Spleen (tissue), 11 donors: ENCODE results near the gene MYDGF. TPM values are rescaled to one million over a fixed set of nuclear protein-coding genes. Genes with fewer than 3 reads are reported as not detected.
A peak's percentile ranks its signal among the peaks of the same experiment; 100 is the strongest.

Experiments used
- DNase-seq: peaks from one replicate; pipeline ENCODE4 v3.0.0-alpha.2; 2020
- H3K27ac ChIP-seq, 8 donors: fragments of 200-600 bp; sonication (generic) in 7 of 8; 1 replicate in 4 of 8; 2 replicates in 4 of 8; pipeline versions ENCODE4 v1.5.0 to v1.8.0; 2016 to 2021; ENCODE audit warnings: inconsistent platforms in 4 of 8, mild to moderate bottlenecking in 4 of 8, moderate library complexity in 1 of 8
- H3K27me3 ChIP-seq, 7 donors: fragments of 200-600 bp; sonication (generic) in 6 of 7; replicated peaks in 1 of 7; 1 replicate in 4 of 7; 2 replicates in 3 of 7; pipeline versions ENCODE4 v1.5.0 to v1.8.0; 2016 to 2021; ENCODE audit warnings: inconsistent platforms in 3 of 7, mild to moderate bottlenecking in 1 of 7
- H3K36me3 ChIP-seq, 6 donors: fragments of 200-600 bp; sonication (generic) in 5 of 6; 1 replicate in 4 of 6; 2 replicates in 2 of 6; pipeline versions ENCODE4 v1.5.0 to v1.8.0; 2016 to 2021; ENCODE audit warnings: inconsistent platforms in 2 of 6
- H3K4me1 ChIP-seq, 6 donors: fragments of 200-600 bp; sonication (generic) in 5 of 6; 1 replicate in 3 of 6; 2 replicates in 3 of 6; pipeline versions ENCODE4 v1.5.0 to v1.8.0; 2016 to 2021; ENCODE audit warnings: inconsistent platforms in 3 of 6
- H3K4me3 ChIP-seq, 8 donors: fragments of 200-600 bp; sonication (generic) in 7 of 8; 1 replicate in 4 of 8; 2 replicates in 4 of 8; pipeline versions ENCODE4 v1.5.0 to v1.8.0; 2016 to 2021; ENCODE audit warnings: inconsistent platforms in 4 of 8, mild to moderate bottlenecking in 4 of 8, moderate library complexity in 2 of 8
- H3K9me3 ChIP-seq, 8 donors: fragments of 200-600 bp; sonication (generic) in 7 of 8; 1 replicate in 4 of 8; 2 replicates in 4 of 8; pipeline versions ENCODE4 v1.5.0 to v1.8.0; 2016 to 2021; ENCODE audit warnings: inconsistent platforms in 4 of 8
- POLR2A ChIP-seq, 3 donors: fragments of 450-650 bp; IDR thresholded peaks; one replicate each; pipeline ENCODE4 v1.5.1; 2017; ENCODE audit warnings: antibody characterized with exemption in 3 of 3, mild to moderate bottlenecking in 1 of 3
- POLR2AphosphoS5 ChIP-seq, 3 donors: sonication (generic); formaldehyde crosslinking; IDR thresholded peaks; one replicate each; pipeline ENCODE4 v1.5.1; 2017; ENCODE audit warnings: antibody characterized with exemption in 3 of 3
- WGBS, 5 donors: extraction: QIAGEN DNeasy Blood & Tissue Kit in 3 of 5; methylation state at CpG; one replicate each; pipeline versions ENCODE4 v1.1.5 to v1.1.7; 2013 to 2018; 5-methylcytosine and 5-hydroxymethylcytosine counted together
- intact Hi-C: fragments of 100-400 bp; cut with DNase I; formaldehyde crosslinking; loops from one replicate; pipeline ENCODE4 v1.15.0; 2023; ENCODE audit warnings: low total_unique reads
- polyA plus RNA-seq, 3 donors: library from polyadenylated mRNA; stranded (reverse); fragments of 200-250 nt; gene quantifications; one replicate each; pipeline ENCODE4 v1.2.1, GENCODE V29; 2013
- total RNA-seq, 7 donors: library from RNA; depleted of rRNA in 3 of 7; stranded (reverse); fragments of >200 nt in 3 of 7; fragmentation: NEBNext Ultra II Directional in 4 of 7; extraction: Animal tissue kit (Norgen Biotek cat#: 25700) in 4 of 7; gene quantifications; one replicate each; pipeline versions ENCODE4 v1.1.0 to v1.2.1, GENCODE V29; 2016 to 2021
- TF ChIP-seq, protein P1 (sequence below), 11 experiments: fragments of 200-600 bp in 7 of 11; fragments of 450-650 bp in 4 of 11; sonication (generic) in 4 of 11; IDR thresholded peaks in 8 of 11; conservative IDR thresholded peaks in 3 of 11; 1 replicate in 7 of 11; 2 replicates in 4 of 11; pipeline versions ENCODE4 v1.4.0 to v1.8.0; 2016 to 2021; ENCODE audit warnings: antibody characterized with exemption in 11 of 11, inconsistent platforms in 4 of 11, mild to moderate bottlenecking in 1 of 11
- donor health status: healthy with polysubstance abuse.
- donor health status: DM: no; HTN: no; CAD: no; lungs with moderate emphysema.
- donor health status: DM: no; HTN: no; CAD: no.
- donor health status: Bipolar disorder and iron deficiency.
- donor health status: healthy.
- donor health status: DM: no; HTN: no; CAD: no.
- donor health status: DM: yes; HTN: yes; CAD: no.

The MYDGF gene
- total and polyA plus RNA-seq, 10 donors = 39.0 to 100 (median 64.4) TPM

DNA sequence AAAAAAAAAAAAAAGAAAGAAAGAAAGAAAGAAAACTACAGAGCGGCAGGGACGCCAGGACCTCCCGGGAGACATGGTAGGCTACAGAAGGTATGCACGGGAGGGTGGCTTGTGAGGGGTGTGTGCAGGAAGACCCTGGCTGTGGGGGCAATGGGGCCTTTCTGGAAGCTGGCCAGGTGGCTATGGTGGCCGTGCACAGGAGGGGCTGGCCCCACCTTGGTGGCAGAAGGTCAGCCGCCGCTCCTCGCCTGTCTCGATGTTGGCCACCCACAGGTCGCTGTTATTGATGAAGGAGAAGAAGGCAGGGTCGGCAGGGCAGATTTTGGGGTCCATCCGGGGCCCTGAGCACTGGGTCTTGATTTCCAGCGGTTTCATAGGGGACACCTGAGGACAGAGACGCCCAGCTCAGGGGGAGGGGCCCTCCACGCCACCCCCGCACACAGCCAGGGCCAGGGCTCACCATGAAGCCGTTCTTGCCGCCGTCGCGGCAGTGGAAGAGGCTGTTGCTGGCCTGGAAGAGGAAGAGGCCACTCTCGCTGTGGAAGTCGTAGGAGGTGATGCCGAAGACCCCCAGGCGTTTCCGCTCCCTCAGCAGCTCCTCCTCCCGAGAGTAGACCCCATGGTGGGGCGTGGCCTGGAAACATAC lies 33.7 kb upstream of the MYDGF start:
- no peak for DNase-seq
- TF ChIP-seq, protein P1, sequence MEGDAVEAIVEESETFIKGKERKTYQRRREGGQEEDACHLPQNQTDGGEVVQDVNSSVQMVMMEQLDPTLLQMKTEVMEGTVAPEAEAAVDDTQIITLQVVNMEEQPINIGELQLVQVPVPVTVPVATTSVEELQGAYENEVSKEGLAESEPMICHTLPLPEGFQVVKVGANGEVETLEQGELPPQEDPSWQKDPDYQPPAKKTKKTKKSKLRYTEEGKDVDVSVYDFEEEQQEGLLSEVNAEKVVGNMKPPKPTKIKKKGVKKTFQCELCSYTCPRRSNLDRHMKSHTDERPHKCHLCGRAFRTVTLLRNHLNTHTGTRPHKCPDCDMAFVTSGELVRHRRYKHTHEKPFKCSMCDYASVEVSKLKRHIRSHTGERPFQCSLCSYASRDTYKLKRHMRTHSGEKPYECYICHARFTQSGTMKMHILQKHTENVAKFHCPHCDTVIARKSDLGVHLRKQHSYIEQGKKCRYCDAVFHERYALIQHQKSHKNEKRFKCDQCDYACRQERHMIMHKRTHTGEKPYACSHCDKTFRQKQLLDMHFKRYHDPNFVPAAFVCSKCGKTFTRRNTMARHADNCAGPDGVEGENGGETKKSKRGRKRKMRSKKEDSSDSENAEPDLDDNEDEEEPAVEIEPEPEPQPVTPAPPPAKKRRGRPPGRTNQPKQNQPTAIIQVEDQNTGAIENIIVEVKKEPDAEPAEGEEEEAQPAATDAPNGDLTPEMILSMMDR (IDR thresholded peaks at IDR 0.05 in 8 of 11, conservative IDR thresholded peaks at IDR 0.05 in 3 of 11) = no peak
- TF ChIP-seq POLR2A (IDR thresholded peaks at IDR 0.05) = no peak
- peak in 2 of 3 donors; percentile 5 to 11 for TF ChIP-seq POLR2AphosphoS5 (IDR thresholded peaks at IDR 0.05)
- H3K36me3 ChIP-seq = peaks cover 0 to 99% (median 76%) of the 10 kb centered on the region in 6 donors
- WGBS, 5 donors = 91 to 97% (median 94%) methylated on average over 26 to 28 of the region's 28 CpGs
- H3K4me3 ChIP-seq = no peak overlapping the region
- H3K4me1 ChIP-seq = peaks cover 5 to 13% (median 9%) of the 10 kb centered on the region in 6 donors
- H3K27ac ChIP-seq = no peak overlapping the region
- H3K9me3 ChIP-seq = no peaks in the 10 kb centered on the region
- no peaks in the 10 kb centered on the region for H3K27me3 ChIP-seq
- intact Hi-C loops = no loop called here

DNA sequence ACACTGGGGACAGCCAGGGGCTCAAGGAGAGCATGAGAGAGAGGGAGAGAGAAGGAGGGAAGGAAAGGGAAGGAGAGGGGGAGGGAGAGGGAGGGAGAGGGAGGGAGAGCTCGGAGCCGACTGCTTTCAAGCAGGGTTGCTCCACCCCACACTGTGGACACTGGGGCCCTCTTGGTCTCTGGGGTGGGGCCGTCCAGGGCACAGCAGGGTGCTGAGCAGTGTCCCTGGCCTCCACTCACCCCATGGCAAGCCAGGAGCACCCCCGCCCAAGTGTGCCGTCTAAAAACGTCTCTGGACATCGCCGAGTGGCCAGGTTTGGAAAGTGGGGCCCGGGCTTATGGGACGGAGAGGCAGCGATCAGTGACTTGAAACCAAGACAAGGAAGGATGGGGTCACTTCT lies 32.6 kb upstream of the MYDGF start:
- H3K4me1 ChIP-seq = peaks cover 0 to 2% (median 0%) of the 10 kb centered on the region in 6 donors
- no peak overlapping the region for H3K4me3 ChIP-seq
- H3K36me3 ChIP-seq = peaks cover 0 to 99% (median 86%) of the 10 kb centered on the region in 6 donors
- TF ChIP-seq POLR2AphosphoS5 (IDR thresholded peaks at IDR 0.05) (peak in 1 of 3 donors; percentile 27), POLR2A (IDR thresholded peaks at IDR 0.05) (no peak)
- TF ChIP-seq, protein P1 (IDR thresholded peaks at IDR 0.05 in 8 of 11, conservative IDR thresholded peaks at IDR 0.05 in 3 of 11) = no peak
- no peak for DNase-seq
- 86 to 97% (median 92%) methylated on average over 11 of the region's 11 CpGs for WGBS, 5 donors
- no peaks in the 10 kb centered on the region for H3K27me3 ChIP-seq
- H3K9me3 ChIP-seq = no peaks in the 10 kb centered on the region
- no peak overlapping the region for H3K27ac ChIP-seq
- intact Hi-C loops = no loop called here

DNA sequence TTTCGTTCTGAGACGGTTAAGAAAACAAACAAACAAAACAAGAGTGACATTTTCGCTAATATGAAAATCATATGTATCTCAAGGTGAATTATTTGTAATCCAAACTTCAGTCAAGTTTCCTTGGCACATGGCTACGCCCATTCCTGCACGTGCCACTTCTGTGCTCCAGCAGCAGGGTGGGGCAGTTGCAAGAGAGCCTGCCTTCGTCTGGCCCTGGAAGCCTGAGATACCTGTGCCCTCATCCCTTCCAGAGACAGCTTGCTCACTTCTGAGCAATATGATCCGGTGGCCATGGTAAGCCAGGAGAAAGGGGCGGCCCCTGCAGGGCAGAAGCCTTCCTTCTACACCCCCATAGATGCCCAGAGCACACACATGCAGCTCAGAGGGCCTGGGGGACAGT lies 31.4 kb upstream of the MYDGF start:
- Histone ChIP-seq H3K9me3 (no peaks in the 10 kb centered on the region), H3K36me3 (peaks cover 0 to 100% (median 93%) of the 10 kb centered on the region in 6 donors), H3K4me3 (no peak overlapping the region), H3K4me1 (no peaks in the 10 kb centered on the region), H3K27me3 (no peaks in the 10 kb centered on the region), H3K27ac (no peak overlapping the region)
- TF ChIP-seq POLR2AphosphoS5 (IDR thresholded peaks at IDR 0.05) (no peak), POLR2A (IDR thresholded peaks at IDR 0.05) (no peak)
- TF ChIP-seq, protein P1 (IDR thresholded peaks at IDR 0.05 in 8 of 11, conservative IDR thresholded peaks at IDR 0.05 in 3 of 11) = no peak
- DNase-seq = no peak
- intact Hi-C loops = no loop called here
- WGBS, 5 donors = 90 to 97% (median 95%) methylated on average over 6 to 8 of the region's 8 CpGs

DNA sequence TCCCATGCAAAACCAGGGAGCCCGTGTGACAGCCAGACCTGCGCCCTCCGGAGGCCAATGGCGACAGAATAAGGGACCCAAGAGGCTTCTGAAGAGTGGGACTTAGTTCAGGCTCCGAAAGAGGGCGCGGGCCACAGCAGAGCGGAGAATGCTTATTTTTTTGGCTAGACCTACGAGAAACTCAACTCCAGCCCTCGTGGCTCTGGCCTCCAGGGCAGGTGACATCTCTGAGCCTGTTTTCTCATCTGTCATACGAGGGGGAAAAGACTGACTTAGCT lies 30.5 kb upstream of the MYDGF start:
- intact Hi-C loops = no loop called here

More for the DNA sequence above, 30.5 kb upstream of the MYDGF start:
- H3K4me3 ChIP-seq = no peak overlapping the region
- TF ChIP-seq POLR2A (IDR thresholded peaks at IDR 0.05) = no peak
- TF ChIP-seq, protein P1 (IDR thresholded peaks at IDR 0.05 in 8 of 11, conservative IDR thresholded peaks at IDR 0.05 in 3 of 11) = no peak
- TF ChIP-seq POLR2AphosphoS5 (IDR thresholded peaks at IDR 0.05) = no peak
- H3K27ac ChIP-seq = no peak overlapping the region
- DNase-seq = no peak
- WGBS, 5 donors = 91 to 97% (median 94%) methylated on average over 11 of the region's 11 CpGs
- no peaks in the 10 kb centered on the region for H3K4me1 ChIP-seq
- no peaks in the 10 kb centered on the region for H3K9me3 ChIP-seq
- no peaks in the 10 kb centered on the region for H3K27me3 ChIP-seq
- peaks cover 0 to 100% (median 97%) of the 10 kb centered on the region in 6 donors for H3K36me3 ChIP-seq
